GM12873 (cell line): Measurements from ENCODE around the gene ABT1.

ENCODE experiments used
- CTCF ChIP-seq: IDR thresholded peaks from 2 replicates; pipeline ENCODE4 v1.5.1; 2012; ENCODE audit warnings: low read depth, mild to moderate bottlenecking, moderate library complexity, low read length, control low read depth; ENCODE audit not compliant: insufficient read depth; ENCODE audit errors: missing control alignments

Gene ABT1

DNA sequence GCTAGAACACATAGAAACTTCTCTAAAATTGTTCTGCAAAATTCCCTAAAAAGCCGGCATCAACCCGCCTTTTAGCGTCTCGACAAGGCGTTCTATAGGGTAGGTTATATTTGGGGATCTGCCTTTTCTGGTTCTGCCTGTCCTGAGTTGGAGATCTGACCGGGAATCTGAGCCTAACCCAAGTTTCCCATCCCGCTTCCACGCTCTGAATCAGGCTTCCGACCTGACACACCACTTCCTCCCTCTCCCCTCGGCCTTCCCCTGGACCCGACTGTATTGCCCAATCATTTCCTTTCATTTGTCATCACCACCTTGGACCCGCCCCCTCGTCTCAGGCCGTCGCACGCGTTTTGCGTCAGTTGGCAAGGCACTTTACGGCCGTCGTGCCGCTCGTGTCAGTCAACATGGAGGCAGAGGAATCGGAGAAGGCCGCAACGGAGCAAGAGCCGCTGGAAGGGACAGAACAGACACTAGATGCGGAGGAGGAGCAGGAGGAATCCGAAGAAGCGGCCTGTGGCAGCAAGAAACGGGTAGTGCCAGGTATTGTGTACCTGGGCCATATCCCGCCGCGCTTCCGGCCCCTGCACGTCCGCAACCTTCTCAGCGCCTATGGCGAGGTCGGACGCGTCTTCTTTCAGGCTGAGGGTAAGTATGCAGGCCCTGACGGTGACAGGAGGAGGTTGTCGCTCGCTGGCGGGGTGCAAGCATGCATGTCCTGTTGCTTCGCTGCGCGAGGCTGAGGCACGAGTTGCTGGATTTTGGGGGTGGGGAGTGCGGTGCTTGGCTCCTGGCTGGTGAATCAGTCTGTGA, at the start of gene ABT1:
Gene ABT1 (plus strand): TSS at position 375 of the 810 bp plus-strand sequence. CDS start 30 bp downstream, at position 405.
- no peak for TF ChIP-seq CTCF

DNA sequence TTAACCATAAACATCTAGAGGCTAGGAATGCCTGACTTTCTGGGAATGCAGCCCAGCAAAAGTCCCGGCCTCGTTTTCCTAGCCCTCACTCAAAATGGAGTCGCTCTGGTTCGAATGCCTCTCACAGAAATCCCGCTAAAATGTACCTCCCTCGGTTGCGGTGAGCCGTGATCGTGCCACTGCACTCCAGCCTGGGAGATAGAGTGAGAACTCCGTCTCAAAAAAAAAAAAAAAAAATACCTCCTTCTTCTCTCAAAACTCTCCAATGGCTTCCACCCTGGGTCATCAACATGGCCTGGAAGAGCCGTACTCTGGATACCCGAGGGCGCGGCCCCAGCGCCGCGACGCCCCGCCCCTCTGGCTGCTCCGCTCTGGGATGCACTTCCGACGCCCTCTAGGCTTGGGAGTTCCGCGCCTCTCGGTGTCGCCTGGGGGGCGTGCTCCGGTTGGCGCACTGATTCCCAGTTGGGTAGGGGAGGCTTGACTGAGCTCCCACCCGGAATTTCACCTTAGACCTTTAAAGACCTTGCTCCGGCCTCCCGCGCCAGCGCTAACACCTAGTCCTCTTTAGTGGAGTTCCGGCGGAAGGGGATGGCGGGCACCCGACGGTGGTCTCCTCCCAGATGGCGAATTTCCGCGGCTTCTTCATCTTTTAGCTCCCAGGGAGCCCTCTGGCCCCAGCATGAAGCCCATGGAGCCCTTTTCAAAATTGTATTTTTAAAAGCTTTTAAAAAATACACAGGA, 46.3 kb upstream of the ABT1 start:
- no peak for TF ChIP-seq CTCF

DNA sequence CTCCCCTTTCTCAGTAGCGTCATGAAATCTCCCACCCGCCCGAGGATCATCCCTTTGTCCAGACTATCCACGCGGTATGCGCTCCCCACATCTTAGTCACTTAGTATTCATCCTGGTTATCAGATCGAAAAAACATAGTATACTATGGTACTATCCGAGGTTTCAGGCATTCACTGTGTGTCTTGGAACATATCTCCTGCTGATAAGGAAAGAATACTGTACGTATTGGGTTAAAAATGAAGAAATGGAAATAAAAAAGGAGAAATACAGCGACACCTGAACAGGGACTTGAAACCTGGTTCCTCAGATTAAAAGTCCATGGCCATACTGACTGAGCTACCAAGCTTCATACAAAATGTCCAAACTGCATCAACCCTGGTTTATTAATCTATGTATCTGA, 44.5 kb upstream of the ABT1 start:
- TF ChIP-seq CTCF, result no peak

DNA sequence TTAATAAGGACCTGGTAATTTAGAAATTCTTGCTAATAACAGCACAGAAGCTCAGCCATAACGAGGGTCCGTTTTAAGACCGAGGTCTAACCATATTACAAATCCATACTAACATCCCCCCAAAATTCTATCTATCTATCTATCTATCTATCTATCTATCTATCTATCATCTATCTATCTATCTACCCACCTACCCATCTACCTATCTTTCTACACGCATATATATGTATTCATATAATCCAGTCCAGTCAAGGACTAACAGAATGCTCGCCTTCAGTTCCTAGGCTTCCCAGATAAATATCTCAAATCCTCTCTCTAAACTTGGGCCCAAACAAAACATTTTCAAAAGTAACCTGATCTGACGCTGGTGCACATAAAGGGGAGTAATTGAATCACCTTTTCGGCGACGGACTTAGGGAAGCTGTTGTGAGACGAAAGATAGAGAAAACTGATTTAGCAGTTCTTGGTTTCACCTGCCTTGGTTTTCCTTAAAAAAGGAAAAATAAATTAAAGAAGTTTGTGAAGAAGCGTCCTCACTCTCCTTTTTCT, 44.0 kb upstream of the ABT1 start:
- no peak for TF ChIP-seq CTCF

DNA sequence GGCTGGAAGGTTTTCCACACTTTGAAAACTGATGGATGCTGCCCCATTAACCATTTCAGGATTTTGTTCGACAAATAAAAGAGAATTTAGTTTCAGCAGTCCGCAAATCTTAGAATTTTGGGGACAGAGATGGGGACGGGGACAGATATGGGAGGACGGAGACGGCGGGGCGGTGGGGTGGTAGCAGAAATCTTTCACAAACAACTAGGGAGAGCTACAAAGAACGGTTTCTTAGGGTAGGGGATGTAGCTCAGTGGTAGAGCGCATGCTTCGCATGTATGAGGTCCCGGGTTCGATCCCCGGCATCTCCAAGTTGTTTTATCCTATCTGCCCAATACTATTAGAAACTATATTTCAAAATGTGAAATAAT, 43.5 kb upstream of the ABT1 start:
- TF ChIP-seq CTCF, result no peak

DNA sequence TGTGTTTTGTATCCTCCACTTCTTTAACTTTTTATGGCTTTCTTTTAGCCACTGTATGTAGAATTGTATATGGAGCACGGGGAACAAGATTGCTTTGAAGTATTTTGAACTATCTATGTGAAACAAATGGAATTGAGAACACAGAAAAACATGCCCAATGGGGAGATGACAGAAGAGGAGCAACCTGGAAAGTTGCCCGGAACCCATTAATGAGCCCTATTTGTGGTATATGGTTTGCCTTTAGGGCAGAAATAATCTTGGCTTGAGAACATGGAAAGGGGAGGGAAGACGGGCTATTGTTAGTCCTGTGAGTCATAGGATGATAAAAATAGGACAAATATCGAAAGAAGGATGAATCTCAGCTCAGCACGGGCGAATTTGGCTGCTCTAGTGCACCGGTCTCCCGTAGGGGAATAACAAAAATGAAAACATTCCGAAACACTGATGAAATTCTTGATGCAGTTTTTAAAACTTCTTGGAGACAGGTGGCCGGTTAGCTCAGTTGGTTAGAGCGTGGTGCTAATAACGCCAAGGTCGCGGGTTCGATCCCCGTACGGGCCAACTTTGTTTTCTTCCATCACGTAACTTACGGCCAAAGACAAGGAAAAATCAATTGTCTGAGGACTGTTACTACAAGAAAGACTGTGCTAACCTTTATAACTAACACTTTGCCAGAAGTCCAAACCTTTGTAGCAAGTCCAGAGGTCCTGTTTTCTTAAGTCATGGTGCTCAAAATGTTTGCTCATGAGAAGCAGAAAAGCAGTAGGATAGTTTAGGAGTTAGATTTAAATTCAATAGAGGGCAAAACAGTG, 42.9 kb upstream of the ABT1 start:
- no peak for TF ChIP-seq CTCF

- no peak for TF ChIP-seq CTCF
Measured at GRCh38 chr6:26554447-26554696, 42.4 kb upstream of the ABT1 start.
